GM12891 (cell line): ENCODE measurements around the gene RBFOX1.

Experiments
- DNase-seq: peaks from one replicate; pipeline ENCODE4 v3.0.0; 2011; ENCODE audit warnings: low spot score; ENCODE audit not compliant: insufficient read length
- FAIRE-seq: peaks from 2 replicates; lab custom pipeline; 2011; peaks lifted over from hg19 to GRCh38; lab: Jason Lieb, UNC
- PAX5 ChIP-seq: IDR thresholded peaks from 2 replicates; pipeline ENCODE4 v1.6.1; 2011; ENCODE audit warnings: low read length, moderate library complexity, mild to moderate bottlenecking; ENCODE audit not compliant: insufficient read depth, severe bottlenecking
- POLR2A ChIP-seq: IDR thresholded peaks from 2 replicates; pipeline ENCODE4 v1.6.1; 2011; ENCODE audit warnings: low read depth, low read length, control low read depth
- POLR2AphosphoS5 ChIP-seq: IDR thresholded peaks from 2 replicates; pipeline ENCODE4 v1.6.1; 2011; ENCODE audit warnings: low read depth, low read length, control low read depth
- POU2F2 ChIP-seq: IDR thresholded peaks from 2 replicates; pipeline ENCODE4 v1.6.1; 2011; ENCODE audit warnings: low read depth, mild to moderate bottlenecking, control low read depth, low read length, moderate library complexity
- SPI1 ChIP-seq: IDR thresholded peaks from 2 replicates; pipeline ENCODE4 v1.6.1; 2011; ENCODE audit warnings: low read depth, low read length, control low read depth
- TAF1 ChIP-seq: IDR thresholded peaks from 2 replicates; pipeline ENCODE4 v1.6.1; 2011; ENCODE audit warnings: low read depth, low read length, control low read depth

RBFOX1 gene

DNA sequence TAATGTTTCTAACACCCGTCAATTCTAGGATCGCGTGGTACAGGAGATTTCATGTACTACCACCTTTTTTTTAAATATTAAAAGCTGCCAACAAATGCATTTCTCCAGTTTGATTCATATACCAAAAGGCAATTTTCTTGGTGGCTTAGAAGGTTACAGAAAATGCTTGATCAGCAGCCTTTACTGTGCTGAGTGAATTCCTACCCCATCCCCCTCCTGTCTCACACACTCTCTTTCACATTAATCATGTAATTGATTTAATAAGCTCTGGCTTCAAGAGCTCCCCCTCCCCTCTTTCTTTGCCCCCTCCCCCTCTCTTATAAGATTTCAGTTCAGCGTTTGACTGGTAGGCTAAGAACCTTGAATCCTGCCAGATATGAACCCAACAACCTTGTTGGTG, 110.5 kb downstream of the RBFOX1 start:
- no peak for TF ChIP-seq POU2F2
- TF ChIP-seq TAF1: no peak
- TF ChIP-seq SPI1: no peak
- no peak for TF ChIP-seq POLR2AphosphoS5
- no peak for TF ChIP-seq POLR2A
- DNase-seq: no peak
- FAIRE-seq: no peak

DNA sequence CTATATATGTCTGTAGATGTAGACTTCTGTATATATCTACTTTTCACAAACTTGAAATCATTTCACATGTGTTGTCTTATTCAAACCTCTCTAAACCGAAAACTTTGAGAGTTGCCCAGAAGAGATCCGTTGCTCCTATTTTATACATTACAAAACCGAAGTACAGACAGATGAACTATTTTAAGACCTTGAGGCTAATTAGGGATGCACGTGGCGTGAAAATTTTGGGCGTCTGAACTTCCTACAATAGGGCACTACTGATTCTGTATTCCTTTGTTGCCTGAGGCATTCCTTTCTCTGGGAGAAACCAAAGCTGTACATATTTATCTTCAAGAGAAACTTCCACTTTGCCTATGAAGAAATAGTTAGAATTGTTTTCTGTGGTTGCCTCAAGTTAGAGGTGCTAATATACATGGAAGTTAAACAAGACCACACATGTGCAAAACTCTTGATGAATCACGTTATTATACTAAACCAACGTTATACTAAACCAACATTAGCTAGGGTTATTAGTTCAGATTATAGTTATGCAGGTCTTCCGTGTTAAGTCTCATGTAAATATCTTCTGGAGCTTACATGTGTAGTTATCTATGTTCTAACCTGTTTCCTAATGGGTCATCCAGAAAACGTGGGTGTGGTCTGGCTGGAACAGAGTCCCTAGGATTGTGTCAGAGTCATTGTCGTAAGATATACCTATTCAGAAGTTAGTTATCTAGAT, 111.2 kb downstream of the RBFOX1 start:
- TF ChIP-seq POU2F2 (no peak), POLR2AphosphoS5 (no peak), PAX5 (no peak), TAF1 (no peak), POLR2A (no peak), SPI1 (no peak)
- DNase-seq (no peak), FAIRE-seq (no peak)

DNA sequence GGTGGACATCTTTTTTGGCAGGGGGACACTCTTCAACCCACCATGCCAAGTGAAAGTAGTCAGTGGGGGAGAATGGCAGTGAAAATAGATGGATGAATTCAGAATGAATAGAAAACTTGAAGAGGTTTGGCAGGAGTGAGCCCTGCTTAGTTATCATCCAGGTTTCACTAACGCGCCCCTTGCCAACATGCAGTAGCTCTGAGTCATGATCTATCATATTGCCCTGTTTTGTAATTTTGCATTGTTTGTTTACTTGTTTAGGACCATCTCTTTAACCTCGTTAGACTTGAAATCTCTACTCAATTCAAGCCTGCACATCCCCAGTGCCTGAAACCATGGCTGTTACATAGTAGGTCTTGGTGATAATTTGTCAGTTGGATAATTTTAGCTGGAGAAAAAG, 116.7 kb downstream of the RBFOX1 start:
- FAIRE-seq (no peak), DNase-seq (no peak)
- TF ChIP-seq POLR2AphosphoS5: no peak

DNA sequence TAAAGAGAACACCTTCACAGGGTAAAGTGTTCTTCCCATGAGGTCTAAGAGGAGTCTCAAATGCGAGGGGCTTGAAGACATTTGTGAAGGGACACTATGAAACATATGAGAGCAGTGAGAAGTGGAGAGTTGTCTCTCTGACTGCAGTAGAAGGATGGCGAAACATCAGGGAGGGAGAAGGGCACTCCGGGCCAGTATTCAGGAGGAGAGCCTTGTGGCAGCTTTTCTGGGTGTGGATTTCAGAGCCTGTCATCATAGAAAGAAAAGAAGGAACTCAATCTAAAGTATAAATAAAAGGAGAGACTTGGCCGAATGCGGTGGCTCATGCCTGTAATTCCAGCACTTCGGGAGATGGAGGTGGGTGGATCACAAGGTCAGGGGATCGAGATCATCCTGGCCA, 117.2 kb downstream of the RBFOX1 start:
- TF ChIP-seq POU2F2 (no peak), POLR2AphosphoS5 (no peak), POLR2A (no peak), PAX5 (no peak), TAF1 (no peak), SPI1 (no peak)
- FAIRE-seq (no peak), DNase-seq (no peak)

DNA sequence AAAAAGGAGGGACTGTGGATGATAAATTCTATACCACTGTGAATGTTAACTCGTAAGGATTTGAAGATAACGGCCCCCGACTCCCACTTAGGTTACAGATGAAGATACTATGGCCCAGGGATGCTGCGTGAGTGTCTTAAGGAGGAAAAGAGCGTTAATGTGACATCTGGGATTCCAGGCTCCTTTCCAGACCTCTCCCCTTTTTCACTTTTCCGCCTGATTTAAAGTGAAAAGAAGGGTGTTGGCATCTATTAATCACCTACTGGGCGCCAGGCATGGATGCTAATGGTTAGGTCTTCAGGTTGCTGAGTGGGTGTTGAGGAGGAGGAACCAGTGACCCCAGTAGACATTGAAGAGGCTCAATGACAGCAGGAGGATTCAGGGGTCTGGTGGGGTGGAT, 117.8 kb downstream of the RBFOX1 start:
- DNase-seq: no peak
- TF ChIP-seq PAX5 (no peak), SPI1 (no peak), POLR2A (no peak), POLR2AphosphoS5 (no peak), TAF1 (no peak), POU2F2 (no peak)
- no peak for FAIRE-seq

DNA sequence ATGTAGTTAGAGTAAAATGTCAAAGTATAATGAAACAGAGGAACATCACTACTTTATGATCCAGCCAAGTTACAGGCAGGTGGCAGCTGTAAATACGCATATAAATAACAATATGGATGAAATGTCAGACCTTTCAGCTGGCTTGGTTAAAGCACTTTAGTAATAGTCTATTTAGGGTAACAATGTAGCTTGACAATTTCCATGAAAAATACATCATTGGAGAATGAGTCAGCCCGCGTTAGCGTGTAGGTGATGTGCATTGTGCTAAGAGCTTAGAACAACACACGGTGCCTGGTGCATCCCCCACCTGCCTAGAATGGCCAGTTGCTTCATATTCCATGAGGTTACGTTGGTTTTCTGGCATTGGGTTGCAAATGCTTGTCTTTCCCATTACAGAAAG, 119.4 kb downstream of the RBFOX1 start:
- no peak for TF ChIP-seq PAX5
- DNase-seq: no peak
- FAIRE-seq: no peak

DNA sequence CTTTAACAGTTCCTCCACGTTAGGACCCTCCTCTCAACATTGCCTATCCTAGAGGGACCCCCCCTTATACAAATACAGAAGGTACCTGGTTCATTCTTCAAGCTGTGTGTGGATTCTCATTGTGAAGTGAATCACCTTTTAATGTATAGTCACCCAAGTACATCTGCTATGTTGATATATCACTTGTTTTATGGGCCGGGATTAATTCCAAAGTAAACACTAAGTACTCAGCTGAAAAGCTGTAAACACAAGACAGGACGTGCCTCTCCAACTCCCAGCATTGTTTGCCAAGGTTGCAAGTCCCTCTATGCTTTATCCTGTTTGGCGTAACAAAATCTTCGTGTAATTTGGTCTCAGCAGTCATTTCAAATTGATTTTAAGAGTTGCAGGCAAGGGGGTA, 123.6 kb downstream of the RBFOX1 start:
- no peak for TF ChIP-seq POLR2AphosphoS5
- no peak for TF ChIP-seq POU2F2
- no peak for TF ChIP-seq TAF1
- TF ChIP-seq SPI1: no peak
- no peak for TF ChIP-seq PAX5
- no peak for TF ChIP-seq POLR2A
- FAIRE-seq: no peak
- no peak for DNase-seq

DNA sequence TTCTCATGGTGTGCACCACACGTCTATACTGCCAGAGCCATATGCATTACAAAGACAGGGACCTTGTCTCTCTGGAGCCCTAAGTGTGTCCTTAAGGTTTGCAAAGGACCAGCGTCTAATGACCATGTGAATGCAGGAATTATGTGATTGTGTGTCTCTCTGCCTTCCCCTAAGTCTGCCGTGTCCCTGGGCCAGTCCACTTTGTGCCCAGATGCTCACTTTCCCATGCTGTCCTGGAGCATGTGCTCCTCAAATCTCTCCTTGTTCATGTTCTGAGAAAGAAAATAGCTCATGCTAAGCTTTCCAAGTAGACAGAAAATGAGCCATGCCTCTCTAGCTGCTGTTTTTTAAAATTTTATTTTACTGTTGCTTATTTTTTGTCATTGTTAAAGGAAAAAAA, 125.5 kb downstream of the RBFOX1 start:
- TF ChIP-seq SPI1: no peak
- no peak for TF ChIP-seq PAX5
- no peak for TF ChIP-seq POLR2AphosphoS5
- no peak for TF ChIP-seq POLR2A
- TF ChIP-seq TAF1: no peak
- no peak for TF ChIP-seq POU2F2
- DNase-seq (no peak), FAIRE-seq (no peak)

DNA sequence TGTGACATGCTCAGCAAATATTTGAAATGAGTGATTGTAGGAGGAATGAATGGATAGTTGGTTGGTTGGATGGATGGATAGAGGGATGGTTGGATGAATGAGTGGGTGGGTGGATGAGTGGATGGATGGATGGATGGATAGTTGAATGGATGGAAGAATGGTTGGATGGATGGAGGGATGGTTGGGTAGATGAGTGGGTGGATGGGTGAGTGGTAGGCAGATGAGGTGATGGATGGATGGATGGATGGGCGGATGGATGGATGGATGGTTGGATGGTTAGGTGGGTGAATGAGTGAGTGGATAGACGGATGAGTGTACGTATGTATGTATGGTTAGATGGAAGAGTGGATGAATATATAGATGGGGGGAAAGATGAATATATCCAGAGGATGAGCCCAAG, 137.7 kb downstream of the RBFOX1 start:
- DNase-seq (no peak), FAIRE-seq (no peak)
- TF ChIP-seq PAX5 (no peak), POU2F2 (no peak), TAF1 (no peak), POLR2AphosphoS5 (no peak), SPI1 (no peak), POLR2A (no peak)

DNA sequence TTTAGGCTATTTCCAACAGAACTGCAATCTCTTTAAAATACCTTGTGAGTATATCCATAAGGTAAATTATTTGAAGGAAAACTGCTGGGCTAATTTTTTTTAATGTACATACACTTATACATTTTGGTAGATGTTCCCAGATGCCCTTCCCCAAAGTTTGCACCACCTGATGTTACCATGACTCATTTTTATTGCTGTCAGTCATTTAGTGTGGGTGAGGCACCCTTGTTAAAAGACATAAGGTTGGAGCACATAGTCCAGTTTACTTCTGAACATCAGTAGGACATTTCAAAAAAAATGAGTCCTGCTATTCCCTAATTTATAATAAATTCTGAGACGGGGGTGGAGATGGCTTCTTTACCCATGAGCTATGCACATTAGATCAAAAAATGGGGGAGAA, 138.6 kb downstream of the RBFOX1 start:
- DNase-seq (no peak), FAIRE-seq (no peak)
- TF ChIP-seq POU2F2: no peak
- TF ChIP-seq PAX5: no peak
- no peak for TF ChIP-seq POLR2A
- no peak for TF ChIP-seq SPI1
- TF ChIP-seq POLR2AphosphoS5: no peak
- TF ChIP-seq TAF1: no peak
